Ishikawa (cell line): ENCODE measurements around the gene DOK6.

Experiments used
- CEBPB ChIP-seq: IDR thresholded peaks from 2 replicates; pipeline ENCODE4 v1.6.1; 2012
- CREB1 ChIP-seq: IDR thresholded peaks from 2 replicates; pipeline ENCODE4 v1.6.1; 2012; ENCODE audit warnings: low read depth
- EP300 ChIP-seq: IDR thresholded peaks from 2 replicates; pipeline ENCODE4 v1.6.1; 2012; ENCODE audit warnings: borderline replicate concordance
- FOXM1 ChIP-seq: IDR thresholded peaks from 2 replicates; pipeline ENCODE4 v1.6.1; 2012; ENCODE audit warnings: low read depth, borderline replicate concordance
- RAD21 ChIP-seq: IDR thresholded peaks from 2 replicates; pipeline ENCODE4 v1.6.1; 2012; ENCODE audit warnings: low read depth
- REST ChIP-seq: IDR thresholded peaks from 2 replicates; pipeline ENCODE4 v1.6.1; 2012; ENCODE audit warnings: low read depth, mild to moderate bottlenecking
- TAF1 ChIP-seq: IDR thresholded peaks from 2 replicates; pipeline ENCODE4 v1.6.1; 2012; ENCODE audit warnings: low read depth, mild to moderate bottlenecking
- USF1 ChIP-seq: IDR thresholded peaks from 2 replicates; pipeline ENCODE4 v1.6.1; 2012
- YY1 ChIP-seq: IDR thresholded peaks from 2 replicates; pipeline ENCODE4 v1.6.1; 2012; ENCODE audit warnings: low read depth

- TF ChIP-seq CEBPB: no peak
- no peak for TF ChIP-seq EP300
- TF ChIP-seq YY1: no peak
- TF ChIP-seq USF1: no peak
- TF ChIP-seq FOXM1: no peak
- no peak for TF ChIP-seq TAF1
- no peak for TF ChIP-seq REST
- TF ChIP-seq RAD21: no peak
- no peak for TF ChIP-seq CREB1
Observed at GRCh38 chr18:69737851-69738250, 337.2 kb downstream of the DOK6 start.
